PFSK-1 (cell line): ENCODE data around the gene SNX10.

Experiments
- FOXP2 ChIP-seq: optimal IDR thresholded peaks from 2 replicates; pipeline ENCODE3; 2011; ENCODE audit warnings: borderline replicate concordance, control low read depth, inconsistent platforms; ENCODE audit not compliant: insufficient read depth; ENCODE audit errors: extremely low read length, extremely low read depth
- POLR2AphosphoS5 ChIP-seq: IDR thresholded peaks from 2 replicates; pipeline ENCODE4 v1.6.1; 2012; ENCODE audit warnings: low read depth, mild to moderate bottlenecking, control low read depth, low read length, moderate library complexity
- REST ChIP-seq, 2 experiments: IDR thresholded peaks; 2 replicates each; pipeline versions ENCODE4 v1.6.1 to v1.8.0; 2011 to 2012; ENCODE audit warnings: low read depth in 2 of 2, low read length in 2 of 2, control low read depth in 1 of 2, inconsistent platforms in 1 of 2, mild to moderate bottlenecking in 1 of 2, moderate library complexity in 1 of 2; ENCODE audit not compliant: insufficient read depth in 1 of 2
- SIN3A ChIP-seq: IDR thresholded peaks from 2 replicates; pipeline ENCODE4 v1.6.1; 2012; ENCODE audit warnings: mild to moderate bottlenecking, low read length, moderate library complexity, borderline replicate concordance; ENCODE audit not compliant: insufficient read depth
- TAF1 ChIP-seq: IDR thresholded peaks from 2 replicates; pipeline ENCODE4 v1.6.1; 2012; ENCODE audit warnings: low read length, control low read depth, borderline replicate concordance; ENCODE audit not compliant: insufficient read depth

The SNX10 gene

GRCh38 chr7:26397796-26398426 is 106.2 kb downstream of the SNX10 start:
- TF ChIP-seq REST (IDR thresholded peaks at IDR 0.05; ENCODE audit: insufficient read depth in 1 of 2, low read depth in 2 of 2, low read length in 2 of 2): no peak
- TF ChIP-seq POLR2AphosphoS5: no peak
- TF ChIP-seq TAF1: no peak
- TF ChIP-seq SIN3A: no peak
- TF ChIP-seq FOXP2: no peak

- TF ChIP-seq SIN3A: no peak
- no peak for TF ChIP-seq REST (IDR thresholded peaks at IDR 0.05; ENCODE audit: insufficient read depth in 1 of 2, low read depth in 2 of 2, low read length in 2 of 2)
These were observed 106.7 kb downstream of the SNX10 start for GRCh38 chr7:26398427-26398755.

GRCh38 chr7:26398756-26399509 is 107.3 kb downstream of the SNX10 start:
- no peak for TF ChIP-seq POLR2AphosphoS5
- TF ChIP-seq SIN3A: no peak
- TF ChIP-seq REST (IDR thresholded peaks at IDR 0.05; ENCODE audit: insufficient read depth in 1 of 2, low read depth in 2 of 2, low read length in 2 of 2): no peak
- no peak for TF ChIP-seq FOXP2
- TF ChIP-seq TAF1: no peak

- TF ChIP-seq POLR2AphosphoS5 (no peak), SIN3A (no peak), FOXP2 (no peak), TAF1 (no peak), REST (IDR thresholded peaks at IDR 0.05; ENCODE audit: insufficient read depth in 1 of 2, low read depth in 2 of 2, low read length in 2 of 2) (no peak)
These were observed 108.1 kb downstream of the SNX10 start for GRCh38 chr7:26399736-26400135.

- TF ChIP-seq SIN3A: no peak
- TF ChIP-seq FOXP2: no peak
- no peak for TF ChIP-seq TAF1
- no peak for TF ChIP-seq REST (IDR thresholded peaks at IDR 0.05; ENCODE audit: insufficient read depth in 1 of 2, low read depth in 2 of 2, low read length in 2 of 2)
- no peak for TF ChIP-seq POLR2AphosphoS5
These were observed 112.0 kb downstream of the SNX10 start for GRCh38 chr7:26403640-26404039.
